IPS DF 4.7 (cell line): ENCODE results near the gene GBP3.
"Not testable (repeated sequence)": the region's sequence is repeated elsewhere in the genome, so short reads cannot be mapped to it uniquely, and the experiment has no call there.

ENCODE experiments used
- DNase-seq: peaks from one replicate; pipeline ENCODE4 v3.0.0-alpha.2; 2013; ENCODE audit warnings: low spot score; ENCODE audit errors: extremely low read depth

Gene GBP3

DNA sequence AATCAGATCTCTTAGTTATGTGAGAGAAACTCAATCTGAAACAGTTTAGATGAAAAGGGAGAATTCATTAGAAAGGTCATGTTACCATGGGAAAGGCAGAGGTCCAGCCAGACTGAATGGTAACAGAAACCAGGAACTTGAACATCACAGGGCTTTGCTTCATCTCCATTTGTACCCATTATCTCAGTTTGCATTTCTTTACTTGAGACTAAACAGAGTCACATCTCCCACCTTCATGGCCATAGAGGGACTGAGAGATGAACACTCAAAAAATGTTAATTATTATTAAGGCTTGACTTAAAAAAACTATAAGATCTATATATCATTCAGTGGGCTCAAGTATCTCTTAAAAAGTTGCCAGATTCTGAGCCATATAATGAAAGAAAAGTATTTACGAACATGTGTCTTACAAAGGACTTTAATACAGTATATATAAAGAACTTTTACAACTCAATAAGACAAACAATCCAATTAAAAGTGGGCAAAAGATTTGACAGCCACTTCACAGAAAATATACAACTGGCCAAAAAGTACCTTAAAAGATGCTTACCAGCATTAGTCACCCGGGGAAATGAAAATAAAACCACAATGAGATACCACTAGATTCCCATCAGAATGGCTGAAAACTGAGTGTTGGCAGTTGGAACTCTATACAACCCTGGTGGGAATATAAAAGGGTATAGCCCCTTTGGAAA lies 43.5 kb downstream of the GBP3 start:
- DNase-seq = no peak

DNA sequence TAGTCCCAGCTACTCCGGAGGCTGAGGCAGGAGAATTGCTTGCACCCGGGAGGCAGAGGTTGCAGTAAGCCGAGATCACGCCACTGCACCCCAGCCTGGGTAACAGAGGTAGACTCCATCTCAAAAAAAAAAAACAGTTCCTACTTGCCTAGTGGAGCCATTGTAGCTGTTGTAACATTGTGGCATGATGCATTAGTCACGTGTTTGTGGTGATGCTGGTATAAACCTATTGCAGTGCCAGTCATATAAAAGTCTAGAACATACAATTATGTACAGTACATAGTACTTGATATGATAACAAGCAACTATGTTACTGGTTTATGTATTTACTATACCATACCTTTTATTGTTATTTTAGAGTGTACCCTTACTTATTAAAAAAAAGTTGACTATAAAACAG lies 46.4 kb downstream of the GBP3 start:
- DNase-seq = no peak

DNA sequence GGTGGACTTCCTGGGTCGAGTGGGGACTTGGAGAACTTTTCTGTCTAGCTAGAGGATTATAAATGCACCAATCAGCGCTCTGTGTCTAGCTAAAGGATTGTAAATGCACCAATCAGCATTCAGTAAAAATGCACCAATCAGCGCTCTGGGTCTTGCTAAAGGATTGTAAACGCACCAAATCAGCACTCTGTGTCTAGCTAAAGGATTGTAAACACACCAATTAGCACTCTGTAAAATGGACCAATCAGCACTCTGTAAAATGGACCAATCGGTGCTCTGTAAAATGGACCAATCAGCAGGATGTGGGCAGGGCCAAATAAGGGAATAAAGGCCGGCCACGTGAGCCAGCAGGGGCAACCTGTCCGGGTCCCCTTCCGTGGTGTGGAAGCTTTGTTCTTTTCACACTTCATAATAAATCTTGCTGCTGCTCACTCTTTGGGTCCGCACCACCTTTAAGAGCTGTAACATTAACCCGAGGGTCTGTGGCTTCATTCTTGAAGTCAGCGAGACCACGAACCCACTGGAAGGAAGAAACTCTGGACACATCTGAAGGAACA lies 48.0 kb downstream of the GBP3 start:
- not testable (repeated sequence) for DNase-seq

DNA sequence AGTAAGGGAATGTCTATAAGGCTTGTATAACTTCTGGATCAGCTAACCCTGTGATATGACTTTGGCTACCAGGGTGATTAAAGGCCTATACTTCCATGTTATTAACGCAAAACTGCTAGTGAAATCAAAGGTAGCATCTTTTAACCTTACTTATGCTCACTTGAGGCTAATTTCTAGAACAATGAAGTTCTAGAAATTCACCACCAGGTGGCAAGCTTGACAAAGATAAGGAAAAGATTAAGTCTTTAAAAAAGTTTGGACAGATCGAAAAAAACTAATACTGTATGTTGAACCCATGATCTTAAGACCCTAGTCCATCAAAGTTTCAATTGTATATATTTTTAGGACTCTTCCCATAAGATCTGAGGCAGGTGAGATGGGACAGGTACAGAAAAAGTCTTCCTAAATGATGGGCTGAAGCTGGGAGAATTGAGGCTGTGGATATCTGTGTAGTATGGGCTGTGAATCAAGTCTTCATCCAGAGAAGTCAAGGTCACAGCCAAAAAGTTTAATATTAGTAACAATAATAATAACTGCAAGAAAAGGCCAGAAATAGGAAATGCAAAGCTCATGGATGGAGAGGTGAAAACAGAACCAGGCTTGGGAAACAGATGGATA lies 49.0 kb downstream of the GBP3 start:
- no peak for DNase-seq

DNA sequence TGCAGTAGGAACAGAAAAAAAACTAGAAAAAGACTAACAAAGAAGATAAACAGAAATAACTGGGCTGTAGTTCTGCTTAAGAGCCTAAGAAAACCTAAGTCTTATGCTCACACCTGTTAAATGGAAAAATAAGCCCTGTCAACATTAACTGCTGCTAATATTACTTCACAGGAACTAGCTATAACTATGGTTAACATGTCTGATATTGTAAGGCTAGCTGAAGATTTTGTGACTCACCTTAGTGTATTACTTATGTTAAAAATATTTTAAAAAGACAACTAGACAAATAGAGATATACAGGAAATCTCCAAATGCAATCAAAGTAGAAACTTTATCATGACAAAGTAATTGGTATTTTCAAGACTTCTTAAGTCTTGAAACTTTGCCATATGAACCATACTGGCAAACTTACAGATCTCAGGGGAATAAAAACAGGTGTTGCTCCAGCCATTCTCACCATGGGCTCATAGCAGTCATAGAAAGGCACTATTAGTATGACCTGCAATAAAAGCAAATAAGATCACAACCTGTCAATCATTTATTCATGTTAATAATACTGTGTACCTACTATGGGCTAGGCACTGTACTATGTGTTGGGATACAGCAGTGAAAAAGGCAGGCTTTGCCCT lies 60.9 kb downstream of the GBP3 start:
- DNase-seq = no peak

DNA sequence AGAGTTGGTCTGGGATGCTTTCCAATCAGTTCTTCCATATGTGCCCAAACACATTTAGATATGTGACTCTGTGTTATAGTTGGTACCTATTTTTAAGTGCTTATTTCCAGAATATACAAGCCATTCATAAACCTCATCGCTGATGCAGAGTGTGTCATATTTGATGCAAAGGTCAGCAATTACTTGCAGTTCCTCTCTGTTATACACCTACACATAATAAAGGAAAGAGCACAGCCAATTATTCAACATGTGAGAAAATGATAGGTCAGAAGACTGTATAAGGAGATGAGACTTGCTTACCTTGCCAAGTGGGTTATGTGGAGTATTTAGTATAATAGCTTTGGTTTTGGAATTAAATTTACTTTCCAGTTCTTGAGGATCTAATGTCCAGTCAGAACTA lies 61.6 kb downstream of the GBP3 start:
- DNase-seq = no peak
